Immature natural killer cell (primary cell): ENCODE measurements around the gene XBP1. TPM values are rescaled to one million over a fixed set of nuclear protein-coding genes. Genes with fewer than 3 reads are reported as not detected.
"Not testable (repeated sequence)": the region's sequence is repeated elsewhere in the genome, so short reads cannot be mapped to it uniquely, and the experiment has no call there.

Experiments used
- DNase-seq, 3 donors: peaks; one replicate each; pipeline ENCODE4 v3.0.0; 2022; ENCODE audit warnings: mixed read lengths in 1 of 3
- H3K27ac Mint-ChIP-seq, 6 donors: one replicate each; pipeline ENCODE4 v1.8.0; 2020; ENCODE audit warnings: mixed read lengths in 6 of 6, mild to moderate bottlenecking in 5 of 6, inconsistent platforms in 4 of 6, moderate library complexity in 3 of 6
- H3K27me3 Mint-ChIP-seq, 3 donors: one replicate each; pipeline ENCODE4 v1.8.0; 2020 to 2021; ENCODE audit warnings: low read depth in 3 of 3, mild to moderate bottlenecking in 3 of 3, mixed read lengths in 3 of 3, moderate library complexity in 3 of 3, inconsistent platforms in 1 of 3
- H3K36me3 Mint-ChIP-seq, 3 donors: one replicate each; pipeline ENCODE4 v1.8.0; 2020; ENCODE audit warnings: mixed read lengths in 3 of 3, inconsistent platforms in 2 of 3, mild to moderate bottlenecking in 2 of 3
- H3K4me1 Mint-ChIP-seq, 2 donors: one replicate each; pipeline ENCODE4 v1.8.0; 2020; ENCODE audit warnings: inconsistent platforms in 2 of 2, mild to moderate bottlenecking in 2 of 2, mixed read lengths in 2 of 2, moderate library complexity in 1 of 2
- H3K4me3 Mint-ChIP-seq, 5 donors: one replicate each; pipeline ENCODE4 v1.8.0; 2020; ENCODE audit warnings: mild to moderate bottlenecking in 5 of 5, mixed read lengths in 5 of 5, inconsistent platforms in 3 of 5, moderate library complexity in 3 of 5
- H3K9me3 Mint-ChIP-seq, 6 donors: one replicate each; pipeline ENCODE4 v1.8.0; 2020; ENCODE audit warnings: mild to moderate bottlenecking in 6 of 6, mixed read lengths in 6 of 6, inconsistent platforms in 4 of 6, moderate library complexity in 3 of 6
- polyA plus RNA-seq, 3 donors: library from polyadenylated mRNA; unstranded; fragments of 300-500 nt; fragmentation: Illumina TruSeq; gene quantifications; one replicate each; pipeline ENCODE4 v1.2.3, GENCODE V29; 2021

XBP1 gene
- 1,000 to 10,000 TPM in 1 of 3 donors, 100 to 1,000 TPM in 2; 600 to 1,153 (median 962) TPM for polyA plus RNA-seq

DNA sequence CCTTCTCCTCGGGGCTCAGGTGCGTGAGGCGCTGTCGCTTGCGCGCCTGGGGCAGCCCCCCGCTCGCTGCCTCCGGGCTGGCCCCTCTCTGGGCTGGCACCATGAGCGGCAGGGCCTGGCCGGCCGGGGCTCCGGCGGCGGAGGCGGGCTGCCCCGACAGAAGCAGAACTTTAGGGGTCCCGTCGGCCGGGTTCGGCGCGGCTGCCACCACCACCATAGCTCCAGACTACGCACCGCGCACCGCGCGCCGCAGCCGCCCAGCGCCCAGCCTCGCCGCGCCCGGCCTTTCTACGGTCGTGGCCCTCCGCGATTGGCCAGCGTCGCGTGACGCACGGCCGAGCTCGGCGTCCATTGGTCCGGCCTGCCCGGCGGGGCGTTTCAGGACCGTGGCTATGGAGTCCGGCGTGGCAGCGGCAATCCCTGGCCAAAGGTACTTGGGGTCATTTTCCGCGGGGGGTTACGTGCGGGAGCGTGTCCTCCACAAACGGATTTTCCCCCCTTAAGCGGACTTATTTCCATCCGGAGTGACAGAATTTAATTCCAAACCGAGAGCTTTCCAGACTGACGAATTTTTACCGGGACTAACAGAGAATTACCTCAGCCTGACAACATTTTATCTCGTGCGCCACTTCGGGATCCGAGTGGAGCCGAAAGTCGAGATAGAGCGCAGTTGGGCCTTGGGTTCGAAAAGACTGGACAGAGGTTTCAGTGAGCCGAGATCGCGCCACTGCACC, at the start of gene XBP1:
TSS of gene XBP1 (minus strand) at position 262 of the 734 bp plus-strand sequence.
- peak; percentile 94 to 95 (median 94) for DNase-seq
- Mint-ChIP-seq H3K4me3 (peak within 1 kb of the TSS; percentile 90 to 99 (median 98)), H3K4me1 (peaks cover 53 to 59% of the 10 kb centered on the region in 2 donors), H3K27me3 (peaks cover 15 to 30% (median 27%) of the 10 kb centered on the region in 3 donors), H3K36me3 (peaks cover 25 to 40% (median 35%) of the 10 kb centered on the region in 3 donors), H3K9me3 (no peaks in the 10 kb centered on the region), H3K27ac (peak within 1 kb of the TSS; percentile 95 to 100 (median 100))

DNA sequence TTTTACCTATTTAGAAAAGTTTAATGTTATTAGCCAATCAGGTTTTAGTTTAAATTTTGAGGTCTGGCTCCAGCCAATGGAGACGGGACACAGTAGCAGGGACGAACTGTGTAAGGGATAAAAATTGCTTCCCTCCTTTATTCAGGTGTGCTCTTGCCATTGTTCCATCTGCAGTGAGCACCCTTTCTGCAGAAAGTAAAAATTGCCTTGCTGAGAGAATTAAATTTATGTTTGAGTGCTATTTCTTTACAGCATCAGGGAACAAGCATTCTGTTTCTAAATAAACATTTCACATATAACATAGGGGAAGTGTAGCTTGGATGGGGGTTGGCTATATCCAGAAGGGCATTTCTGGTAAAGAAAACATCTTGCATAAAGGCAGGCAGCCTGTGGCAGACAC, 46.6 kb upstream of the XBP1 start:
- Mint-ChIP-seq H3K4me1 (no peaks in the 10 kb centered on the region), H3K4me3 (no peak overlapping the region), H3K27ac (no peak overlapping the region), H3K27me3 (peaks cover 0 to 5% (median 0%) of the 10 kb centered on the region in 3 donors), H3K9me3 (peaks cover 0 to 13% (median 9%) of the 10 kb centered on the region in 6 donors), H3K36me3 (peaks cover 11 to 21% (median 16%) of the 10 kb centered on the region in 3 donors)
- DNase-seq, result no peak

DNA sequence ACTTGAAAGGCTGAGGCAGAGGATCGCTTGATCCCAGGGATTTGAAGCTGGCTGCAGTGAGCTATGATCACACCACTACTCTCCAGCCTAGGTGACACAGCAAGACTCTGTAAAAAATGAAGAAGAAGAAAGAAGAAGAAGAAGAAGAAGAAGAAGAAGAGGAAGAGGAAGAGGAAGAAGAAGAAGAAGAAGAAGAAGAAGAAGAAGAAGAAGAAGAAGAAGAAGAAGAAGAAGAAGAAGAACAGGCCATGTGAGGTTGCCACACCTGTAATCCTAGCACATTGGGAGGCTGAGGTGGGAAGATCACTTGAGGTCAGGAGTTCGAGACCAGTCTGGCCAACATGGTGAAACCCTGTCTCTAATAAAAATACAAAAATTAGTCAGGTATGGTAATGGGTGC, 43.9 kb upstream of the XBP1 start:
- Mint-ChIP-seq H3K36me3 (peaks cover 11 to 16% (median 16%) of the 10 kb centered on the region in 3 donors), H3K9me3 (peaks cover 0 to 13% (median 9%) of the 10 kb centered on the region in 6 donors), H3K27ac (peak overlapping the region in 1 of 6 donors; percentile 60)
- not testable (repeated sequence) for DNase-seq, H3K4me3 Mint-ChIP-seq, H3K27me3 Mint-ChIP-seq, H3K4me1 Mint-ChIP-seq

- H3K36me3 Mint-ChIP-seq, result peaks cover 11 to 16% (median 16%) of the 10 kb centered on the region in 3 donors
- DNase-seq, result no peak
- H3K27me3 Mint-ChIP-seq, result peaks cover 0 to 2% (median 0%) of the 10 kb centered on the region in 3 donors
- H3K4me1 Mint-ChIP-seq, result no peaks in the 10 kb centered on the region
- no peak overlapping the region for H3K4me3 Mint-ChIP-seq
- no peak overlapping the region for H3K27ac Mint-ChIP-seq
- H3K9me3 Mint-ChIP-seq, result peaks cover 0 to 13% (median 9%) of the 10 kb centered on the region in 6 donors
Observed at GRCh38 chr22:28843633-28844032, 43.3 kb upstream of the XBP1 start.

DNA sequence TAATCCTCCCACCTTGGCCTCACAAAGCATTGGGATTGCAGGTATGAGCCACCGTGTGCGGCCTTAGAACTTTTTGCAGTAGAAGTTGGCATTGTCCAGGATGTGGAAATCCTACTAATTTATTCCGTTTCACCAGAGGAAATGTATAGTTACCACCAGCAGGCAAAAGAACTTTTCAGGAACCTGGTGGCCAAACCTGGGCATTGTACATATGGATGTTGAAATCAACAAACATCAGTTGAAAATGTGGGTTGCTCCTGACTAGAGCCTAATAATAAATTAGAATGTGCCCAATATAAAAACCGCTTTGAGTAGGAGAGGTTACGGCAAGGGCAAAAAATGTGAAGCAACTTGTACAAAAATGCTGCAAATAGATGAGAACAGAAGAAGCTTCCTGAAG, 40.7 kb upstream of the XBP1 start:
- H3K36me3 Mint-ChIP-seq, result peaks cover 3 to 13% (median 8%) of the 10 kb centered on the region in 3 donors
- DNase-seq, result no peak
- H3K27ac Mint-ChIP-seq, result no peak overlapping the region
- H3K4me1 Mint-ChIP-seq, result no peaks in the 10 kb centered on the region
- H3K27me3 Mint-ChIP-seq, result peaks cover 0 to 2% (median 1%) of the 10 kb centered on the region in 3 donors
- H3K4me3 Mint-ChIP-seq, result no peak overlapping the region
- peaks cover 0 to 2% (median 0%) of the 10 kb centered on the region in 6 donors for H3K9me3 Mint-ChIP-seq

GRCh38 chr22:28838971-28839370, 38.6 kb upstream of the XBP1 start:
- Mint-ChIP-seq H3K36me3 (peaks cover under 1 to 15% (median 2%) of the 10 kb centered on the region in 3 donors), H3K27me3 (peaks cover 0 to 2% (median 1%) of the 10 kb centered on the region in 3 donors), H3K4me3 (no peak overlapping the region), H3K9me3 (peaks cover 0 to under 1% (median 0%) of the 10 kb centered on the region in 6 donors), H3K27ac (no peak overlapping the region), H3K4me1 (peaks cover 0 to under 1% of the 10 kb centered on the region in 2 donors)
- no peak for DNase-seq

GRCh38 chr22:28837640-28838039, 37.3 kb upstream of the XBP1 start:
- Mint-ChIP-seq H3K4me3 (no peak overlapping the region), H3K27ac (peak overlapping the region in 1 of 6 donors; percentile 50), H3K27me3 (peaks cover 0 to 2% (median 1%) of the 10 kb centered on the region in 3 donors), H3K4me1 (peaks cover 12 to 14% of the 10 kb centered on the region in 2 donors), H3K9me3 (no peaks in the 10 kb centered on the region), H3K36me3 (peaks cover 0 to 24% (median 0%) of the 10 kb centered on the region in 3 donors)
- DNase-seq, result no peak

- peaks cover 0 to 19% (median 0%) of the 10 kb centered on the region in 3 donors for H3K36me3 Mint-ChIP-seq
- no peaks in the 10 kb centered on the region for H3K9me3 Mint-ChIP-seq
- no peak for DNase-seq
- peaks cover 14 to 24% of the 10 kb centered on the region in 2 donors for H3K4me1 Mint-ChIP-seq
- no peak overlapping the region for H3K27ac Mint-ChIP-seq
- no peak overlapping the region for H3K4me3 Mint-ChIP-seq
- peaks cover 3 to 8% (median 4%) of the 10 kb centered on the region in 3 donors for H3K27me3 Mint-ChIP-seq
Observed at GRCh38 chr22:28835630-28836189, 35.3 kb upstream of the XBP1 start.

DNA sequence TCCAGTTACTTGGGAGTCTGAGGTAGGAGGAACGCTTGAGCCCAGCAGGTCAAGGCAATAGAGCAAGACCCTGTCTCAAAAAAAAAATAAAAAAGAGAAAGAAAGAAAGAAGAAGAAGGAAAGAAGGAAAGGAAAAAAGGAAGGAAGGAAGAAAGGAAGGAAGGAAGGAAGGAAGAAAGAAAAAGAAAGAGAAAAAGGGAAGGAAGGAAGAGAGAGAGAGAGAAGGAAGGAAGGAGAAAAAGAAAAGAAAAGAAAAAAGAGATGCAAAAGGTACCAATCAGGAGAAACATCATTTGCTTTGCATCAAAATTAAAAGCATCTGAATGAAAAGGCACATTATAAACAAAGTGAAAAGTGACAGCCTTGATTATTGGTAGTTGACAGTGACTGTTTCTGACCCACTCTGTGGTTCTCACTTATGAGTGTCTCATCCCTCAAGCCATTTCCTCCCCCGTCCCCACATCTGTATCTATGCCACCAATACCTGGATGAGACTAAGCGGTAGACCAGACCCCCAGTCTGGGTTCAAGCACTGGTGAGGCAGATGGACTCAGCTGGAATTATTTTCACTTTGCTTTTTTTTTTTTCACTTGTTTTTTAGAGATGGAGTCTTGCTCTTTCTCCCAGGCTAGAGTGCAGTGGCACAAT, 33.0 kb upstream of the XBP1 start:
- H3K4me3 Mint-ChIP-seq, result peak overlapping the region in 4 of 5 donors; percentile 4 to 67 (median 44)
- DNase-seq, result peak in 1 of 3 donors; percentile 28
- peaks cover 2 to 14% (median 5%) of the 10 kb centered on the region in 3 donors for H3K27me3 Mint-ChIP-seq
- H3K4me1 Mint-ChIP-seq, result peaks cover 26 to 34% of the 10 kb centered on the region in 2 donors
- H3K36me3 Mint-ChIP-seq, result peaks cover 0 to 17% (median 0%) of the 10 kb centered on the region in 3 donors
- H3K27ac Mint-ChIP-seq, result peak overlapping the region in 2 of 6 donors; percentile 58 to 70
- H3K9me3 Mint-ChIP-seq, result no peaks in the 10 kb centered on the region

- no peak for DNase-seq
- peaks cover 4 to 20% (median 4%) of the 10 kb centered on the region in 3 donors for H3K36me3 Mint-ChIP-seq
- peak overlapping the region in 1 of 6 donors; percentile 9 for H3K27ac Mint-ChIP-seq
- H3K4me3 Mint-ChIP-seq, result peak overlapping the region in 1 of 5 donors; percentile 6
- peaks cover 2 to 16% (median 5%) of the 10 kb centered on the region in 3 donors for H3K27me3 Mint-ChIP-seq
- H3K4me1 Mint-ChIP-seq, result peaks cover 30 to 39% of the 10 kb centered on the region in 2 donors
- H3K9me3 Mint-ChIP-seq, result no peaks in the 10 kb centered on the region
Observed at GRCh38 chr22:28832731-28833130, 32.4 kb upstream of the XBP1 start.

DNA sequence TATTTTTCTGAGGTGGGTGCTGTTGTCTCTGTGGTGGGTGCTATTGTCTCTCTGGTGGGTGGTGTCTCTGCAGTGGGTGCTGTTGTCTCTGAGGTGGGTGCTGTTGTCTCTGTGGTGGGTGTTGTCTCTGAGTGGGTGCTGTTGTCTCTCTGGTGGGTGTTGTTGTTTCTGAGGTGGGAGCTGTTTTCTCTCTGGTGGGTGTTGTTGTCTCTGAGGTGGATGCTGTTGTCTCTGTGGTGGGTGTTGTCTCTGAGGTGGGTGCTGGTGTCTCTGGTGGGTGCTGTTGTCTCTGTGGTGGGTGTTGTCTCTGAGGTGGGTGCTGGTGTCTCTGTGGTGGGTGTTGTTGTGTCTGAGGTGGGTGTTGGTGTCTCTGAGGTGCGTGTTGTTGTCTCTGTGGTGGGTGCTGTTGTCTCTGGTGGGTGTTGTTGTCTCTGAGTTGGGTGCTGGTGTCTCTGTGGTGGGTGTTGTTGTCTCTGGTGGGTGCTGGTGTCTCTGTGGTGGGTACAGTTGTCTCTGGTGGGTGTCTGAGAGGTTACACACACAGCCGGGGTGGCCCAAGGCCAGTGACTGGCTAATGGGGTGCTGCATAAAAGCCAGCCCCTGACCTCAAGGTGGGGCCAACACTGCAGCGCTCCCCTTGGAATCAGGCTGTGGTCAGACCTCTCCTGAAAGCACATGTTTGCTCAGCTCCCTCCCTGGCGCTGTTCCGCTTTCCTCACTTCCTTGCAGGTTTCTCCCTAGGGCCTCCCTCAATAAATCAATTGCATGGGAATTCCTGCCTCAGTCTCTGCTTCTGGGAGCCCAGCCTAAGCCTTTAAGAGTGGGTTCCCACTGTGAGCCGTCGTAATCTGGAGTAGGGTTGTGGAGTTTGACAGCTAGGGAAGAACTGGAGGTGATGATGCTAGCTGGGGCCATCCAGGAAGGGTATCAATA, 31.0 kb upstream of the XBP1 start:
- Mint-ChIP-seq H3K4me3 (peak overlapping the region in 1 of 5 donors; percentile 2), H3K27me3 (peaks cover 2 to 17% (median 5%) of the 10 kb centered on the region in 3 donors), H3K36me3 (peaks cover 4 to 21% (median 5%) of the 10 kb centered on the region in 3 donors), H3K9me3 (no peaks in the 10 kb centered on the region), H3K27ac (peak overlapping the region in 2 of 6 donors; percentile 14 to 68), H3K4me1 (peaks cover 38 to 51% of the 10 kb centered on the region in 2 donors)
- no peak for DNase-seq

DNA sequence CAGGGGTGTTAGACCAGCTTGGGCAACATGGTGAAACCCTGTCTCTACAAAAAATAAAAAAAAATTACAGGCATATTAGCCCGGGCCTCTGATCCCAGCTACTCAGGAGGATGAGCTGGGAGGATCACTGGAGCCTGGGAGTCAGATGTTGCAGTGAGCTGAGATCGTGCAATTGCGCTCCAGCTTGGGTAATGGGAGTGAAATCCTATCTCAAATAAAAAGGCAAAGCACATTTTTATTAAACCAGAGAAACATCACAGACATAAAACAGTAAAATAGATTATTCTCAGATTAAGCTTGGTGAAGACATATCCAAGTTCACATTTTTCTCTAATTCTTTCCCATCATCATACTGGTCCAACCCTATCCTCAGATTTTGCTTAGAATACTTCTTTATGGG, 30.1 kb upstream of the XBP1 start:
- Mint-ChIP-seq H3K9me3 (no peaks in the 10 kb centered on the region), H3K4me3 (no peak overlapping the region), H3K27me3 (peaks cover 2 to 17% (median 5%) of the 10 kb centered on the region in 3 donors), H3K4me1 (peaks cover 41 to 61% of the 10 kb centered on the region in 2 donors), H3K36me3 (peaks cover 4 to 20% (median 5%) of the 10 kb centered on the region in 3 donors), H3K27ac (no peak overlapping the region)
- no peak for DNase-seq
